Measurements from ENCODE around the gene LHFPL4.
A peak's percentile ranks its signal among the peaks of the same experiment; 100 is the strongest.

Gene LHFPL4

GRCh38 chr3:9473496-9474065, 80.0 kb downstream of the LHFPL4 start:
- no peak for DNase-seq (ENCODE audit: low spot score)

GRCh38 chr3:9469986-9470385, 83.6 kb downstream of the LHFPL4 start:
- DNase-seq (ENCODE audit: low spot score): no peak

GRCh38 chr3:9468460-9468859, 85.2 kb downstream of the LHFPL4 start:
- DNase-seq (ENCODE audit: low spot score): peak; percentile 47

- no peak for DNase-seq (ENCODE audit: low spot score)
Observed at GRCh38 chr3:9467451-9467850, 86.2 kb downstream of the LHFPL4 start.

GRCh38 chr3:9455596-9456131, 98.0 kb downstream of the LHFPL4 start:
- DNase-seq (ENCODE audit: low spot score): no peak

GRCh38 chr3:9452417-9452816, 101.2 kb downstream of the LHFPL4 start:
- no peak for DNase-seq (ENCODE audit: low spot score)

GRCh38 chr3:9450991-9451390, 102.6 kb downstream of the LHFPL4 start:
- DNase-seq (ENCODE audit: low spot score): no peak

- no peak for DNase-seq (ENCODE audit: low spot score)
Observed at GRCh38 chr3:9450126-9450525, 103.5 kb downstream of the LHFPL4 start.

- no peak for DNase-seq (ENCODE audit: low spot score)
Observed at GRCh38 chr3:9448643-9449042, 105.0 kb downstream of the LHFPL4 start.
